GM19463 (cell line): Measurements from ENCODE around the gene CORO2B.

Source experiments
- ATAC-seq: cut with Tn5 transposase; IDR thresholded peaks from one replicate; pipeline ENCODE4 v1.9.1; 2021; ENCODE audit warnings: mild to moderate bottlenecking, moderate library complexity; ENCODE audit not compliant: unreplicated experiment

CORO2B gene

GRCh38 chr15:68553994-68554720, 24.6 kb upstream of the CORO2B start:
- ATAC-seq = no peak

- no peak for ATAC-seq
Measured at GRCh38 chr15:68554721-68555678, 23.8 kb upstream of the CORO2B start.

DNA sequence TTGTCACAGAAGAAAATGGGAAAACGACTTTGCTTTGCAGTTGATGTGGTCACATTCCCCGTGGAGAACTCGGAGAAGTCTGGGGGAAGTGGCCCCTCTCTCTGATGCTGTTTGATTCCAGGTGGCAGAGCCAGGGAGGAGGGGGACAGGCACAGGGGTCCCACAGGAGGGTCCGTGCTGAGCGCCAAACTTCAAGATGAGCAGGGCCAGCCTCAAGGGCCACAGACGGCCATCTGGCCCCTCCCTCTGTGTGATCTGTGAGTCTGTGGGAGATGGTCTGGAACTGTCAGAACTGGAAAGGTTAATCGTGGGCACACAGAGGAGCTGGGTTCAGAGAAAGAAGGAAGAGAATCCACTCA, 23.1 kb upstream of the CORO2B start:
- ATAC-seq = no peak

- no peak for ATAC-seq
Measured at GRCh38 chr15:68556139-68556990, 22.4 kb upstream of the CORO2B start.

DNA sequence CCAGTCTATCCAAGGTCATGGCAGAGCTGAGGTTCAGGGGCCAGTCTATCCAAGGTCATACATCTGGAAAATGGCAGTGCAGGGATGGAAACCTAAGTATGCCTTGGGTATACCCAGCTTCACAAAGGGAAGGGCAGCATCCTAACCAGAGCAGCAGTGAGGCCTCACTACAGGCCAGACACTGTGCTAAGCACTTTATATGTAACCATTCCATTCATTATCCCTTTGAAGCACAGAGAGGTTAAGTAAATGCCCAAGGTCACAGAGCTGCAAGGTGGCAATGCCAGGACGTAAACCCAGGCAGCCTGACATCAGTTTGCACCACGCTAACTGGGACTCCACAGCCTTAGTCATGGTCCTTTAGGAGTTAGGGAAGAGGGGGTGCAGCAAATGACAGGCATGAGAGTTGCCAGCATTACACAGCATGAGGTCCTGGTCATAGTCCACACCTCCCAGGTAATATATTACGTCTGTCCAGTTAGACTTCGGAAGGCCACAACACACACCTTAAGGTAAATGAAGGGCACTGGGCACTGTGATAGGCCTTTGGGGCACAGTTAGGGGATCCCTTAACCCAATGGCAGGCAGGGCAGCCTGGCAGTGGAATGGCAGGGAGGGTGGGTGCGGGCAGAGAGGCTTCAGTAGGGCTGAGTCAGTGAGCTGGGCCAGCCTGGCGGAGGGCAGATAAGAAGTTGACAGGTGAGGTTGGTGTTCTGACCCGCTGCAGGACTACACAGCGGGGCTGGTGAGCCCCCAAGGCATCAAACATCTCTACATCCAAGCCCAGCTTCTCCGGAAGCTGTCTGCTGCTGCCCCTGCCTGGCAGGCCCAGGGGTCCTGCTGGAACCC, 21.1 kb upstream of the CORO2B start:
- no peak for ATAC-seq

DNA sequence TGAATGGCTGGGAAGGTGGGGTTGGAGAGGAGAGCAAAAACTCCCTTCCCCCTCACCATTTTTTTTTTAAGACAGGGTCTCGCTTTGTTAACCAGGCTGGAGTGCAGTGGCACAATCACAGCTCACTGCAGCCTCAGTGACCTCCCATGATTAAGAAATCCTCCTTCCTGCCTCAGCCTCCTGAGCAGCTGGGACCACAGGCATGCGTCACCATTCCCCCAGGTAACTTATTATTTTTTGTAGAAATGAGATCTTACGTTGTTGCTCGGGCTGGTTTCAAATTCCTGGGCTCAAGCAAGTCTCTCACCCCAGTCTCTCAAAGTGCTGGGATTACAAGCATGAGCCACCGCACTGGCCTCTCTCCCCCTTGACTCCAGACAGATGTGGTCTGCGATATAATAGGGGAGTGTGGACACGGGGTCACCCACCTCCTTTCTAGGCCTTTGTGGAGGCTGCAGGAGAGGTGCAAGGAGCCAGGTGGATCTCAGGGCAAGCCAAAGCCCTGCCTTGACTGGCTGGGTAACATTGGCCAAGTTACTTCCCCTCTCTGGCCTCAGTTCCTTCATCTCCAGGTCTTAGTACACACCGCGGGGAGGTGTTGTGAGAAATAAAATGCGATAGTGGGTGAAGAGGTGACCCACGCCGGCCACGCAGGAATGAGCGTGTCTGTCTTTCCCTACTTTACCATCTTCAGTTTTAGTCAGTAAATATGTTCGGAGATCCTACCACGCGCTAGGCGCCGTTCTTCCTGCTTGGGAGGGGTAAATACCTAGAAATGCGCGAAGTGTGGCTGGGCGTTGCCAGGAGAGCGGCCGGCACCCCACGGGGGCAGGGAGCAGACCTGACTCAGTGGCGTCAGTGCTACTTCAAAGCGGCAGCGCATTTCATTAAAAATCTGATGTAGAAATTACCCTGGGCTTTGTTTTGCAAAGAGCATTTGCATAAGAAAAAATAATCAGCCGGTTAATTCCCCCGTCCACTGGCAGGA, 20.2 kb upstream of the CORO2B start:
- ATAC-seq = no peak

- peak; percentile 78 for ATAC-seq
Measured at GRCh38 chr15:68559345-68560310, 19.2 kb upstream of the CORO2B start.

GRCh38 chr15:68560501-68561113, 18.2 kb upstream of the CORO2B start:
- no peak for ATAC-seq

GRCh38 chr15:68561171-68561900, 17.5 kb upstream of the CORO2B start:
- no peak for ATAC-seq

DNA sequence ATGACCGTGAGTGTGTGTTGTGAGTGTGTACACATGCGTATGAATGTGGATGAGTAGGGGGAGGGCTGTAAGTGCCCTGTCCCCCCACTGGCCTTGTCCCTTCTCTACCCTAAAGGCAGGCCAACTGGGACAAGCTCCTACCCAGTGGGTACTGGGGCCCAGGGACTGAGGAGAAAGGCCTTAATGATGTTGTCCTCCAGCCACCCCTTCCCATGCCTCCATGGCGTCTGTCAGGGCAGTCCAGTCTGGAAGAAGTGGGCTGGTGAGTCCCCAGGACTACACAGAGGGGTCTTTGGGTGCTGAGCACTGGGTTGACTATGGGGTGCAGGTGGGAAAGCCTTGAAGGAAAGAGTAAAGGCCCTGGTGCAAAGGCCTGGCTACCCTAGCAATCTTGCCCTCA, 16.9 kb upstream of the CORO2B start:
- ATAC-seq = no peak

DNA sequence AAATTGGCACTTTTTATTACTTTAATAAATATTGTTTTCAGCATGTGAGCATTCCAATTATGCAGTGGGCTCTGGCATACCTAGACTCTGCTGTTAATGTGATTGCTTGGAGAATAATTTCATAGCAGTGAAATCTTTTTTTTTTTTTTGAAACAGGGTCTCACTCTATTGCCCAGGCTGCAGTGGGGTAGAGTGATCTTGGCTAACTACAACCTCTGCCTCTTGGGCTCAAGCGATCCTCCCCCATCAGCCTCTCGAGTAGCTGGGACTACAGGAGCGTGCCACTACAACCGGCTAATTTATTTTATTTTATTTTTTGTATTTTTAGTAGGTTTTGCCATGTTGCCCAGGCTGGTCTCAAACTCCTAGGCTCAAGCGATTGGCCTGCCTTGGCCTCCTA, 14.6 kb upstream of the CORO2B start:
- no peak for ATAC-seq

- no peak for ATAC-seq
Measured at GRCh38 chr15:68565234-68565633, 13.6 kb upstream of the CORO2B start.

- no peak for ATAC-seq
Measured at GRCh38 chr15:68565726-68566125, 13.1 kb upstream of the CORO2B start.

GRCh38 chr15:68566377-68566954, 12.3 kb upstream of the CORO2B start:
- ATAC-seq = no peak

GRCh38 chr15:68567345-68567744, 11.4 kb upstream of the CORO2B start:
- no peak for ATAC-seq

GRCh38 chr15:68570974-68571373, 7.8 kb upstream of the CORO2B start:
- no peak for ATAC-seq
